SK-N-SH treated with all-trans-retinoic acid at 6 μM for 48 hours (cell line): Measurements from ENCODE around the gene NUP214.

Experiments
- ARNTL ChIP-seq: fragments of 450-650 bp; formaldehyde crosslinking; IDR thresholded peaks from 2 replicates; pipeline ENCODE4 v1.5.0; 2020; ENCODE audit warnings: low read depth, mild to moderate bottlenecking, moderate library complexity, borderline replicate concordance
- BACH2 ChIP-seq: fragments of 250-450 bp; sonication (Bioruptor Pico); IDR thresholded peaks from 2 replicates; pipeline ENCODE4 v1.9.0; 2021; ENCODE audit warnings: mild to moderate bottlenecking, borderline replicate concordance
- OSR1 ChIP-seq: fragments of 250-450 bp; sonication (Bioruptor Pico); IDR thresholded peaks from 2 replicates; pipeline ENCODE4 v1.8.0; 2022; ENCODE audit warnings: moderate library complexity, mild to moderate bottlenecking, inconsistent platforms
- RARB ChIP-seq: fragments of 250-450 bp; sonication (Bioruptor Pico); IDR thresholded peaks from 2 replicates; pipeline ENCODE4 v1.8.0; 2021; ENCODE audit warnings: mild to moderate bottlenecking, moderate library complexity
- SNAI2 ChIP-seq: fragments of 250-450 bp; sonication (Bioruptor Pico); IDR thresholded peaks from 2 replicates; pipeline ENCODE4 v1.5.0; 2020; ENCODE audit warnings: mild to moderate bottlenecking, moderate library complexity
- ZFP30 ChIP-seq: fragments of 450-650 bp; formaldehyde crosslinking; IDR thresholded peaks from 2 replicates; pipeline ENCODE4 v1.5.0; 2022; ENCODE audit warnings: mild to moderate bottlenecking, moderate library complexity
- ZNF70 ChIP-seq: fragments of 450-650 bp; formaldehyde crosslinking; IDR thresholded peaks from 2 replicates; pipeline ENCODE4 v1.5.0; 2020; ENCODE audit warnings: mild to moderate bottlenecking, moderate library complexity
- ZNF8 ChIP-seq: fragments of 450-650 bp; formaldehyde crosslinking; IDR thresholded peaks from 2 replicates; pipeline ENCODE4 v1.5.0; 2020; ENCODE audit warnings: mild to moderate bottlenecking, moderate library complexity
- TF ChIP-seq, protein P1 (sequence below): fragments of 250-450 bp; sonication (Bioruptor Pico); IDR thresholded peaks from 2 replicates; pipeline ENCODE4 v1.8.0; 2020; ENCODE audit warnings: mild to moderate bottlenecking, moderate library complexity, borderline replicate concordance

DNA sequence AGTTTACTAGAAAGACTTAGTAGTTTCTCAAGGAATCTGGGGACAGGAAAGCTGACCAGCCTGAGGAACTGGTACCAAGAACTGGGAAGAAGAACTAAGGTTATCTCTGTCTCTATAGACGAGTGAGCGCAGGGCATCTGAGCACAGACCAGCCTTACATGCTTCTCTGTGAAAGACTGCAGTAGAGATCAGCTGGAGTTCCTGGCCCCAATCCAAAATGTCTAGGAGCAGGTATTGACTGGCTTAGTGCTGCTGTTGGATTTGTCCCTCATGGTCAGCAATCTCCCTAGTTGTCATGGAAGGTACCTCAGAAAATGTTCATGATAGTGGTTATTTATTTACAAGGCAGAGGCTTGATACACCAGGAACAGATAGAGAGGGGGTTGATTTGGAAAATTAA is 13.3 kb downstream of the NUP214 start:
- TF ChIP-seq RARB (CRISPR knock-in tag) (no peak), ZNF8 (CRISPR knock-in tag) (no peak), BACH2 (no peak), OSR1 (CRISPR knock-in tag) (no peak), ZNF70 (CRISPR knock-in tag) (no peak), SNAI2 (CRISPR knock-in tag) (no peak), ARNTL (CRISPR knock-in tag) (no peak), ZFP30 (CRISPR knock-in tag) (no peak)
- TF ChIP-seq, protein P1, sequence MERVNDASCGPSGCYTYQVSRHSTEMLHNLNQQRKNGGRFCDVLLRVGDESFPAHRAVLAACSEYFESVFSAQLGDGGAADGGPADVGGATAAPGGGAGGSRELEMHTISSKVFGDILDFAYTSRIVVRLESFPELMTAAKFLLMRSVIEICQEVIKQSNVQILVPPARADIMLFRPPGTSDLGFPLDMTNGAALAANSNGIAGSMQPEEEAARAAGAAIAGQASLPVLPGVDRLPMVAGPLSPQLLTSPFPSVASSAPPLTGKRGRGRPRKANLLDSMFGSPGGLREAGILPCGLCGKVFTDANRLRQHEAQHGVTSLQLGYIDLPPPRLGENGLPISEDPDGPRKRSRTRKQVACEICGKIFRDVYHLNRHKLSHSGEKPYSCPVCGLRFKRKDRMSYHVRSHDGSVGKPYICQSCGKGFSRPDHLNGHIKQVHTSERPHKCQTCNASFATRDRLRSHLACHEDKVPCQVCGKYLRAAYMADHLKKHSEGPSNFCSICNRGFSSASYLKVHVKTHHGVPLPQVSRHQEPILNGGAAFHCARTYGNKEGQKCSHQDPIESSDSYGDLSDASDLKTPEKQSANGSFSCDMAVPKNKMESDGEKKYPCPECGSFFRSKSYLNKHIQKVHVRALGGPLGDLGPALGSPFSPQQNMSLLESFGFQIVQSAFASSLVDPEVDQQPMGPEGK (CRISPR knock-in tag) = no peak
